HEK293 (cell line): ENCODE data around the gene ACRBP.

ENCODE experiments used
- AEBP2 ChIP-seq: fragments of 450-650 bp; formaldehyde crosslinking; IDR thresholded peaks from 2 replicates; pipeline ENCODE4 v1.5.1; 2016; ENCODE audit warnings: missing biosample characterization, missing genetic modification characterization, borderline replicate concordance
- ATF2 ChIP-seq: fragments of 450-650 bp; formaldehyde crosslinking; IDR thresholded peaks from 2 replicates; pipeline ENCODE4 v1.5.1; 2016; ENCODE audit warnings: missing biosample characterization, missing genetic modification characterization, low read depth
- BCL6B ChIP-seq: fragments of 450-650 bp; formaldehyde crosslinking; IDR thresholded peaks from 2 replicates; pipeline ENCODE4 v1.5.1; 2017; ENCODE audit warnings: missing biosample characterization, missing genetic modification characterization
- KLF16 ChIP-seq: fragments of 450-650 bp; formaldehyde crosslinking; IDR thresholded peaks from 2 replicates; pipeline ENCODE4 v1.5.1; 2017; ENCODE audit warnings: missing biosample characterization, missing genetic modification characterization
- OSR2 ChIP-seq: fragments of 450-650 bp; formaldehyde crosslinking; IDR thresholded peaks from 2 replicates; pipeline ENCODE4 v1.5.1; 2016; ENCODE audit warnings: missing biosample characterization, missing genetic modification characterization
- PRDM6 ChIP-seq: fragments of 450-650 bp; formaldehyde crosslinking; IDR thresholded peaks from 2 replicates; pipeline ENCODE4 v1.5.1; 2017; ENCODE audit warnings: missing biosample characterization, missing genetic modification characterization
- SCRT2 ChIP-seq: fragments of 450-650 bp; formaldehyde crosslinking; IDR thresholded peaks from 2 replicates; pipeline ENCODE4 v1.5.1; 2016; ENCODE audit warnings: missing biosample characterization, missing genetic modification characterization
- SP7 ChIP-seq: fragments of 450-650 bp; formaldehyde crosslinking; IDR thresholded peaks from 2 replicates; pipeline ENCODE4 v1.5.1; 2016; ENCODE audit warnings: missing biosample characterization, missing genetic modification characterization
- ZIC2 ChIP-seq: fragments of 450-650 bp; formaldehyde crosslinking; IDR thresholded peaks from 2 replicates; pipeline ENCODE4 v1.5.1; 2016; ENCODE audit warnings: missing biosample characterization, missing genetic modification characterization
- ZNF121 ChIP-seq: fragments of 450-650 bp; formaldehyde crosslinking; IDR thresholded peaks from 2 replicates; pipeline ENCODE4 v1.5.1; 2016; ENCODE audit warnings: missing biosample characterization, missing genetic modification characterization
- ZNF146 ChIP-seq: fragments of 450-650 bp; formaldehyde crosslinking; IDR thresholded peaks from 2 replicates; pipeline ENCODE4 v1.5.1; 2016; ENCODE audit warnings: missing biosample characterization, missing genetic modification characterization
- ZNF148 ChIP-seq: fragments of 450-650 bp; formaldehyde crosslinking; IDR thresholded peaks from 2 replicates; pipeline ENCODE4 v1.5.0; 2017; ENCODE audit warnings: missing biosample characterization, missing genetic modification characterization, borderline replicate concordance
- ZNF239 ChIP-seq: fragments of 450-650 bp; formaldehyde crosslinking; IDR thresholded peaks from 2 replicates; pipeline ENCODE4 v1.5.1; 2016; ENCODE audit warnings: missing biosample characterization, missing genetic modification characterization
- ZNF248 ChIP-seq: fragments of 450-650 bp; formaldehyde crosslinking; IDR thresholded peaks from 2 replicates; pipeline ENCODE4 v1.5.1; 2017; ENCODE audit warnings: missing biosample characterization, missing genetic modification characterization
- ZNF311 ChIP-seq: fragments of 450-650 bp; formaldehyde crosslinking; IDR thresholded peaks from 2 replicates; pipeline ENCODE4 v1.5.1; 2017; ENCODE audit warnings: missing biosample characterization, missing genetic modification characterization, borderline replicate concordance
- ZNF366 ChIP-seq: fragments of 450-650 bp; formaldehyde crosslinking; conservative IDR thresholded peaks from 2 replicates; pipeline ENCODE4 v1.5.1; 2016; ENCODE audit warnings: missing biosample characterization, missing genetic modification characterization
- ZNF423 ChIP-seq: fragments of 450-650 bp; formaldehyde crosslinking; IDR thresholded peaks from 2 replicates; pipeline ENCODE4 v1.5.1; 2016; ENCODE audit warnings: missing biosample characterization, missing genetic modification characterization
- ZNF555 ChIP-seq: fragments of 450-650 bp; formaldehyde crosslinking; conservative IDR thresholded peaks from 2 replicates; pipeline ENCODE4 v1.5.1; 2017; ENCODE audit warnings: missing biosample characterization, mild to moderate bottlenecking, missing genetic modification characterization, inconsistent platforms
- ZNF561 ChIP-seq: fragments of 450-650 bp; IDR thresholded peaks from 2 replicates; pipeline ENCODE4 v1.5.1; 2018; ENCODE audit warnings: missing biosample characterization, missing genetic modification characterization, borderline replicate concordance
- ZNF624 ChIP-seq: fragments of 450-650 bp; formaldehyde crosslinking; IDR thresholded peaks from 2 replicates; pipeline ENCODE4 v1.5.1; 2017; ENCODE audit warnings: missing biosample characterization, missing genetic modification characterization
- ZNF626 ChIP-seq: fragments of 450-650 bp; sonication (Bioruptor Pico); formaldehyde crosslinking; IDR thresholded peaks from 2 replicates; pipeline ENCODE4 v1.5.1; 2018; ENCODE audit warnings: missing biosample characterization, missing genetic modification characterization, inconsistent platforms
- ZNF639 ChIP-seq: fragments of 450-650 bp; formaldehyde crosslinking; IDR thresholded peaks from 2 replicates; pipeline ENCODE4 v1.5.1; 2016; ENCODE audit warnings: missing biosample characterization, missing genetic modification characterization
- ZNF692 ChIP-seq: fragments of 450-650 bp; formaldehyde crosslinking; IDR thresholded peaks from 2 replicates; pipeline ENCODE4 v1.5.1; 2016; ENCODE audit warnings: missing biosample characterization, missing genetic modification characterization
- ZSCAN16 ChIP-seq: fragments of 450-650 bp; formaldehyde crosslinking; IDR thresholded peaks from 2 replicates; pipeline ENCODE4 v1.5.1; 2016; ENCODE audit warnings: missing biosample characterization, missing genetic modification characterization
- ZSCAN18 ChIP-seq: fragments of 450-650 bp; formaldehyde crosslinking; IDR thresholded peaks from 2 replicates; pipeline ENCODE4 v1.5.1; 2016; ENCODE audit warnings: missing biosample characterization, missing genetic modification characterization

Gene ACRBP

GRCh38 chr12:6607751-6608591 is 39.3 kb downstream of the ACRBP start (continued):
- TF ChIP-seq ZNF366 (peak; percentile 77), ATF2 (no peak), ZNF692 (tag by site-specific recombination) (0 out of 2 replicates have a peak, but pooled peaks have one; percentile 12), ZNF639 (tag by site-specific recombination) (peak; percentile 62), PRDM6 (no peak), ZIC2 (tag by site-specific recombination) (0 out of 2 replicates have a peak, but pooled peaks have one; percentile 10), ZNF423 (no peak), ZSCAN18 (tag by site-specific recombination) (peak; percentile 89), ZNF239 (peak; percentile 62; the same call in 1 of the 2 replicates), BCL6B (tag by site-specific recombination) (no peak), ZNF311 (tag by site-specific recombination) (no peak), SCRT2 (tag by site-specific recombination) (no peak; the same call in 1 of the 2 replicates), AEBP2 (tag by site-specific recombination) (no peak), ZSCAN16 (tag by site-specific recombination) (0 out of 2 replicates have a peak, but pooled peaks have one; percentile 67), ZNF626 (no peak), ZNF248 (no peak), SP7 (peak; percentile 67), ZNF148 (0 out of 2 replicates have a peak, but pooled peaks have one; percentile 71), KLF16 (tag by site-specific recombination) (no peak), ZNF146 (tag by site-specific recombination) (0 out of 2 replicates have a peak, but pooled peaks have one; percentile 24), ZNF561 (tag by site-specific recombination) (no peak), ZNF121 (no peak), OSR2 (tag by site-specific recombination) (no peak; the same call in 1 of the 2 replicates), ZNF624 (no peak), ZNF555 (no peak)
